Activated CD4-positive, alpha-beta T cell treated with anti-CD3 and anti-CD28 coated beads, Interleukin-2, amount 10 ng/mL, durations not matched to agents 7 days and 5 days (primary cell): ENCODE measurements around the gene FRMPD2. TPM values are rescaled to one million over a fixed set of nuclear protein-coding genes. Genes with fewer than 3 reads are reported as not detected.

ENCODE experiments used
- CTCF ChIA-PET: fragments of 350-600 bp; sonication (Branson Sonifier 250); formaldehyde crosslinking; loops from one replicate; lab custom pipeline; 2021; ENCODE audit warnings: antibody characterized with exemption; lab: Charles Lee
- POLR2A ChIA-PET: fragments of 350-600 bp; sonication (Branson Sonifier 250); formaldehyde crosslinking; loops from one replicate; lab custom pipeline; 2021; ENCODE audit warnings: antibody characterized with exemption; lab: Charles Lee
- DNase-seq: peaks from one replicate; pipeline ENCODE4 v3.0.0-alpha.2; 2020
- H3K27ac Mint-ChIP-seq: one replicate; pipeline ENCODE4 v1.8.0; 2021; ENCODE audit warnings: mild to moderate bottlenecking, moderate library complexity, mixed read lengths
- H3K27me3 Mint-ChIP-seq: one replicate; pipeline ENCODE4 v1.8.0; 2021; ENCODE audit warnings: mixed read lengths
- H3K36me3 Mint-ChIP-seq: one replicate; pipeline ENCODE4 v1.8.0; 2021; ENCODE audit warnings: low read depth, mixed read lengths
- H3K4me1 Mint-ChIP-seq: one replicate; pipeline ENCODE4 v1.8.0; 2021; ENCODE audit warnings: mixed read lengths
- H3K4me3 Mint-ChIP-seq: one replicate; pipeline ENCODE4 v1.8.0; 2021; ENCODE audit warnings: mild to moderate bottlenecking, moderate library complexity, mixed read lengths
- H3K9me3 Mint-ChIP-seq: one replicate; pipeline ENCODE4 v1.8.0; 2021; ENCODE audit warnings: mixed read lengths
- total RNA-seq, 2 experiments: library from RNA; stranded (reverse); gene quantifications; one replicate each; pipeline ENCODE4 v1.2.3, GENCODE V29; 2021

FRMPD2 gene
- total RNA-seq, 2 experiments from 2014 or later: not detected

DNA sequence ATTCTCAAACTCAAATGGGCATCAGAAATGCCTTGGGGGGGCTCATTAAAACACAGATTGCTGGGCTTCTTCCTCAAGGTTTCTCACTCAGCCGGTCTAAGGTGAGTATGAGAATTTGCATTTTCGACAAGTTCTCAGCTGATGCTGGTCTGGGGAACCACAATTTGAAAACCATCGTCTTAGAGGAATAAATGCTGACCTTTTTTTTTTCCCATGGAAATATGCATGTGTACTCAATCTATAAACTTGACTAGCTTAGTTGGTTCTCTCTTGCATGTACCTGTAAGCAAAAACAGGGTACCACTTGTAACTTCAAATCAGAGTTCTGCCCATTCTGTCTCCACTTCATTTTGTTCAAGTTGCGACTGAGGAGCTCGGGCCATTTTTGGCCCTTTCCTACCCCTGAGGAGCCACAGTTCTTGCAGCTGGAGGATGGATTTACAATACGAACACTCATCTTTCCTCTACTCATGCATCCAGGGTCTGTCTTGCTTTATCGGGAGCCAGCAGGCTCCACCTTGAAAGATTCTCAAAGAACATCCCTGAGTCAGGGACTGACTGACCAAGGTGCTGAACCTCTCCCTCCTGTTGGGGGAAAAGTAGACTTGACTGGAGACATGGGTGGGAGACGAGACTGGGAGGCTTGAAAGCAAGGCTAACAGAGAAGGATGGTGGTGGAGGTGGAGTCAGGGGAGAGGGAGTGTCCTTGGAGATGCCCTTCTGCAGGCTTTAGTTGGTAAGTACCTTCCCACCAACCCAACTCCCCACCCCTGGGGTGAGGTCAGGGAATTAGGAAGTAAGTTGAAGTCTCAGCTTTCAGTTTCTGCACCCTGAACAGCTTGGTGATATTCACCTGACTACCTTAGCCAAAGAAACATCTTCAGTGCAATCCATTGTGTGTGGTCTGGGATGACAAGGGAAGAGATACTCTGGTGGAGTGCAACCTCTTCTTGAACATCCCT lies 28.3 kb upstream of the FRMPD2 start:
- Mint-ChIP-seq H3K4me1 (peaks cover 11% of the 10 kb centered on the region), H3K9me3 (no peaks in the 10 kb centered on the region), H3K27me3 (peaks cover 4% of the 10 kb centered on the region), H3K27ac (no peak overlapping the region), H3K36me3 (no peaks in the 10 kb centered on the region), H3K4me3 (no peak overlapping the region)
- ChIA-PET CTCF (interaction anchor here (0.6 kb wide), 1 partner anchor 1761 kb away, joined by 3 read pairs; no protein-coding TSS in a partner anchor), POLR2A (no interaction called here)
- no peak for DNase-seq

GRCh38 chr10:48300556-48300955 lies 26.1 kb upstream of the FRMPD2 start:
- ChIA-PET POLR2A (no interaction called here), CTCF (interaction anchor here (1.0 kb wide), 1 partner anchor 356 kb away, joined by 4 read pairs; no protein-coding TSS in a partner anchor)
- H3K27ac Mint-ChIP-seq: no peak overlapping the region
- H3K4me1 Mint-ChIP-seq: no peaks in the 10 kb centered on the region
- H3K27me3 Mint-ChIP-seq: peaks cover 4% of the 10 kb centered on the region
- no peaks in the 10 kb centered on the region for H3K9me3 Mint-ChIP-seq
- no peak for DNase-seq
- no peak overlapping the region for H3K4me3 Mint-ChIP-seq
- H3K36me3 Mint-ChIP-seq: no peaks in the 10 kb centered on the region

DNA sequence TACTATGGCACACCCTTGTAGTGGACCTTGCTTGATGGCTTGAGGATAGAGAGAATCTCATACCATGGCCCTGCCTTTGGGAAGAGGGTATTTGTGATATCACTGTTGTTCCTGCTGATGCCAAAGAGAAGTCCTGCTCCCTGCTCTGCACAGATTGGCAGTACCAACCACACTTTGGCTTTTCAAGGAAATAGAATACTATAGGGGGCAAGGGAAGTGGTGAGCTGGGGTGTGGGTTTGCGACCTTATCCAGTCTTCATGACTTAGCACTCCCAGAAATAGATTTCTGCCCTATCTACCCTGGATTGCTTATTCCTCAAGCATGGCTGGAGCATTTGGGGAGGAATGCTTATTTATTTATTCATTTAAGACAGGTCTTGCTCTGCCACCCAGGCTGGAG lies 25.2 kb upstream of the FRMPD2 start:
- Mint-ChIP-seq H3K9me3 (no peaks in the 10 kb centered on the region), H3K36me3 (no peaks in the 10 kb centered on the region), H3K4me3 (no peak overlapping the region), H3K4me1 (no peaks in the 10 kb centered on the region), H3K27me3 (peaks cover 4% of the 10 kb centered on the region), H3K27ac (no peak overlapping the region)
- POLR2A ChIA-PET: no interaction called here
- CTCF ChIA-PET: no interaction called here
- DNase-seq: no peak

GRCh38 chr10:48299066-48299465 lies 24.6 kb upstream of the FRMPD2 start:
- CTCF ChIA-PET: no interaction called here
- Mint-ChIP-seq H3K27me3 (peaks cover 4% of the 10 kb centered on the region), H3K9me3 (no peaks in the 10 kb centered on the region), H3K4me1 (no peaks in the 10 kb centered on the region), H3K4me3 (no peak overlapping the region), H3K27ac (no peak overlapping the region), H3K36me3 (no peaks in the 10 kb centered on the region)
- no peak for DNase-seq
- POLR2A ChIA-PET: no interaction called here

- no peak for DNase-seq
- Mint-ChIP-seq H3K36me3 (no peaks in the 10 kb centered on the region), H3K27me3 (peaks cover 4% of the 10 kb centered on the region), H3K9me3 (no peaks in the 10 kb centered on the region), H3K4me3 (no peak overlapping the region), H3K4me1 (no peaks in the 10 kb centered on the region), H3K27ac (no peak overlapping the region)
- ChIA-PET CTCF (interaction anchor here (2.1 kb wide), 1 partner anchor 10 kb away, joined by 6 read pairs; no protein-coding TSS in a partner anchor), POLR2A (no interaction called here)
These were observed 22.1 kb upstream of the FRMPD2 start for GRCh38 chr10:48296576-48297098.

DNA sequence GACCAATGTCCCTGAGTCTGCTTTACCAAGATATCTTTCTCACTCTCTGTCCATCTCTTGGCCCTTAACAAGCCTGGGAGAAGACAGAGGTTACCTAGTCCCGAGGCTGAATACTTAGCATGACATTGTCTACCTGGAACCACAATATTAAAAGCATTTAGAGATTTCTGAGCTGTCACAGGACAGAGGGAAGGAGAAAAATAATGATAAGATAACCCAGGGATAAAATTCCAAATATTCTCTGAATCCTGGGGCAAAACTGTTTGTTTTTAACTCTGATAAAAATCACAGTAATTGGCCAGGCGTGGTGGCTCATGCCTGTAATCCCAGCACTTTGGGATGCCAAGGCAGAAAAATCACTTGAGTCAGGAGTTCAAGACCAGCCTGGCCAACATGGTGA lies 19.9 kb upstream of the FRMPD2 start:
- Mint-ChIP-seq H3K9me3 (no peaks in the 10 kb centered on the region), H3K27me3 (peaks cover 4% of the 10 kb centered on the region), H3K4me3 (no peak overlapping the region), H3K4me1 (peaks cover 10% of the 10 kb centered on the region), H3K27ac (no peak overlapping the region), H3K36me3 (no peaks in the 10 kb centered on the region)
- ChIA-PET CTCF (interaction anchor here (1.1 kb wide), 1 partner anchor 18 kb away, joined by 3 read pairs; no protein-coding TSS in a partner anchor), POLR2A (no interaction called here)
- no peak for DNase-seq

- ChIA-PET CTCF (no interaction called here), POLR2A (no interaction called here)
- Mint-ChIP-seq H3K27ac (no peak overlapping the region), H3K4me1 (peaks cover 22% of the 10 kb centered on the region), H3K36me3 (no peaks in the 10 kb centered on the region), H3K9me3 (no peaks in the 10 kb centered on the region), H3K27me3 (no peaks in the 10 kb centered on the region), H3K4me3 (no peak overlapping the region)
- no peak for DNase-seq
These were observed 18.1 kb upstream of the FRMPD2 start for GRCh38 chr10:48292616-48293015.

DNA sequence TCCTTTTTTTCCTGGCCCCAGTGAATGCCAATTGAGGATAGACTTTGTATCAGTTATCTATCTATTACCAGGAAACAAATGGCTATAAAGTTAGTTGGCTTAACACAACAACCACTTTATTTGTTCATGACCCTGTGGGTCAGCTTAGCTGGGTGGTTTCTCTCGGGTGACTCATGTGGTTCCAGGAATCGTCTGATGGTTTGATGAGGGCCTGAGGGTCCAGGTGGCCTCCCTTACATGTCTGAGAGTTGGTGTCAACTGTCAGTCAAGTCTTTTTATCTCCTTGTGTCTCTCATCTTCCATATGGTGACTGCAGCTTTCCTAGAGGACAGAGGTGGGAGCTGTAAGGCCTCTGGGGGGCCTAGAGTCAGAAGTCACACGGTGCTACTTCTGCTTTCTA lies 16.7 kb upstream of the FRMPD2 start:
- Mint-ChIP-seq H3K4me3 (no peak overlapping the region), H3K27me3 (no peaks in the 10 kb centered on the region), H3K27ac (no peak overlapping the region), H3K36me3 (no peaks in the 10 kb centered on the region), H3K9me3 (no peaks in the 10 kb centered on the region), H3K4me1 (peaks cover 27% of the 10 kb centered on the region)
- DNase-seq: no peak
- ChIA-PET POLR2A (no interaction called here), CTCF (no interaction called here)

DNA sequence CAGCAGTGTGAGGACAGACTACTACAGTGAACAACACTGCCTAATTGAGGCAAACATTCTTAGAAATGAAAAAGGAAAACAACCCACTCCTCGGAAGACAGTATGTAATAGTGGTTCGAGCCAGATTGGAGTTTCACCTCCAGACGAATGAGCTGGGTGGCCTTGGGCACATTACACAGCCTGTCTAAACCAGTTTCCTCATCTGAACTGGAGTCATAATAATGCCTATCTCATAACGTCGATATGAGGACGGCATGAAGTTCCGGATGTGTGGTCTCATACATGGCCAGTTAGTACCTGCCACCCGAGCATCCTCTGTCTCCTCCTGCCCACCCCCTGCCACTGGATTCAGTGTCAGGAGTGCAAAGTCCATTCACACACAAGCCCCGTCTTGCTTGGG lies 15.8 kb upstream of the FRMPD2 start:
- no peak for DNase-seq
- Mint-ChIP-seq H3K36me3 (no peaks in the 10 kb centered on the region), H3K27ac (no peak overlapping the region), H3K4me1 (peaks cover 27% of the 10 kb centered on the region), H3K27me3 (peaks cover 6% of the 10 kb centered on the region), H3K4me3 (no peak overlapping the region), H3K9me3 (no peaks in the 10 kb centered on the region)
- CTCF ChIA-PET: no interaction called here
- POLR2A ChIA-PET: no interaction called here

DNA sequence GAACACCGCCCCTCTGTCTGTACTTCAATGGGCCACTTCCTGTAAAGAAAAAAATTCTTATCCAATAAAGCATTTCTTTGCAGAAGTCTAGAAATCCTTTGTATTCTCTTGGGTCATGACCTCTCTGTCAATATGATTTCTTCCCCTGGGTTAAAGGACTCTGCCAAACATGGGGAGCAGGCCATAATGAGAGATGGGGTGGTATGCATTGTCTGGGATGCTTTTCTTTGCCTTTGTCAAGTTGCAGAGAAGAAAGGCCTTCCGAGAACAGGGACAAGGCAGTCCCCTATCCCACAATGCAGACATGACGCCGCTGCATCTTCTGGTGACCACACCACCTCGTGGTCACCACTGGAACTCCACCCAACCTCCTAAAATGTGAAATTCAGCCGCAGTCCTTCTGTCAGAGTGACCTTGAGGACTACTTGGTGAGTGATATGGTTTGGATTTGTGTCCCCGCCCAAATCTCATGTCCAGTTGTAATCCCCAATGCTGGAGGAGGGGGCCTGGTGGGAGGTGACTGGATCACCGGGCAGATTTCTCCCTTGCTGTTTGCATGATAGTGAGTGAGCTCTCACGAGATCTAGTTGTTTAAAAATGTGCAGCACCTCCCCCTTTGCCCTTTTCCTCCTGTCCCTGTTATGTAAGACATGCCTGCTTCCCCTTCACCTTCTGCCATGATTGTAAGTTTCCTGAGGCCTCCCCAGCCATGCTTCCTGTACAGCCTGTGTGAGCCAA lies 15.2 kb upstream of the FRMPD2 start:
- Mint-ChIP-seq H3K27ac (no peak overlapping the region), H3K9me3 (no peaks in the 10 kb centered on the region), H3K4me1 (peaks cover 27% of the 10 kb centered on the region), H3K27me3 (peaks cover 11% of the 10 kb centered on the region), H3K36me3 (no peaks in the 10 kb centered on the region), H3K4me3 (no peak overlapping the region)
- ChIA-PET CTCF (interaction anchor here (1.1 kb wide), 1 partner anchor 14 kb away, joined by 4 read pairs; no protein-coding TSS in a partner anchor), POLR2A (no interaction called here)
- DNase-seq: peak; percentile 43

- DNase-seq: no peak
- no peak overlapping the region for H3K4me3 Mint-ChIP-seq
- peaks cover 5% of the 10 kb centered on the region for H3K9me3 Mint-ChIP-seq
- peaks cover 11% of the 10 kb centered on the region for H3K27me3 Mint-ChIP-seq
- H3K36me3 Mint-ChIP-seq: no peaks in the 10 kb centered on the region
- peaks cover 27% of the 10 kb centered on the region for H3K4me1 Mint-ChIP-seq
- POLR2A ChIA-PET: no interaction called here
- no peak overlapping the region for H3K27ac Mint-ChIP-seq
- CTCF ChIA-PET: interaction anchor here (1.1 kb wide), 1 partner anchor 15 kb away, joined by 4 read pairs; no protein-coding TSS in a partner anchor
These were observed 14.2 kb upstream of the FRMPD2 start for GRCh38 chr10:48288661-48289060.

GRCh38 chr10:48287417-48288391 lies 13.2 kb upstream of the FRMPD2 start:
- no peak overlapping the region for H3K27ac Mint-ChIP-seq
- DNase-seq: no peak
- ChIA-PET CTCF (no interaction called here), POLR2A (no interaction called here)
- peaks cover 5% of the 10 kb centered on the region for H3K9me3 Mint-ChIP-seq
- H3K4me1 Mint-ChIP-seq: peaks cover 27% of the 10 kb centered on the region
- no peak overlapping the region for H3K4me3 Mint-ChIP-seq
- H3K36me3 Mint-ChIP-seq: no peaks in the 10 kb centered on the region
- H3K27me3 Mint-ChIP-seq: peaks cover 11% of the 10 kb centered on the region
